Mucosa of descending colon (tissue), 3 donors: ENCODE measurements around the gene TRIM14. TPM values are rescaled to one million over a fixed set of nuclear protein-coding genes. Genes with fewer than 3 reads are reported as not detected.
"Not testable (repeated sequence)": the region's sequence is repeated elsewhere in the genome, so short reads cannot be mapped to it uniquely, and the experiment has no call there.

ENCODE experiments used
- ATAC-seq: fragments of 200-7000 bp; cut with Tn5 transposase; one replicate; pipeline ENCODE4 v1.9.1; 2020; ENCODE audit warnings: mild to moderate bottlenecking, moderate library complexity
- DNase-seq, 3 donors: peaks; one replicate each; pipeline ENCODE4 v3.0.0-alpha.2; 2020
- H3K36me3 ChIP-seq: fragments of 200-600 bp; one replicate; pipeline ENCODE4 v1.8.0; 2021; ENCODE audit warnings: low read depth, mild to moderate bottlenecking
- H3K4me1 ChIP-seq: fragments of 200-600 bp; one replicate; pipeline ENCODE4 v1.8.0; 2021; ENCODE audit warnings: low read depth, mild to moderate bottlenecking
- H3K4me3 ChIP-seq: fragments of 200-600 bp; one replicate; pipeline ENCODE4 v1.8.0; 2021; ENCODE audit warnings: mild to moderate bottlenecking
- H3K9me3 ChIP-seq: fragments of 200-600 bp; one replicate; pipeline ENCODE4 v1.8.0; 2021; ENCODE audit warnings: mild to moderate bottlenecking
- CTCF ChIP-seq: fragments of 200-600 bp; IDR thresholded peaks from one replicate; pipeline ENCODE4 v1.8.0; 2022; ENCODE audit warnings: antibody characterized with exemption, mild to moderate bottlenecking
- intact Hi-C, 2 donors: fragments of 100-400 bp; cut with DNase I in 1 of 2; cut with micrococcal nuclease in 1 of 2; formaldehyde crosslinking; loops; one replicate each; pipeline versions ENCODE4 v1.11.0 to v1.11.1; 2022; cut with DNase I, micrococcal nuclease
- total RNA-seq, 3 donors: library from RNA; stranded (reverse); fragmentation: NEBNext Ultra II Directional in 2 of 3; extraction: Animal tissue kit (Norgen Biotek cat#: 25700) in 2 of 3; gene quantifications; one replicate each; pipeline versions ENCODE4 v1.2.1 to v1.2.4, GENCODE V29; 2021 to 2023
- donor health status: DM: no; HTN: no; CAD: no; lungs with moderate emphysema.
- donor health status: DM: no; HTN: no; CAD: no.
- donor health status: DM: no; HTN: yes; CAD: no.

Gene TRIM14
- total RNA-seq, 3 donors from 2014 or later = 44.9 to 67.2 (median 55.6) TPM

GRCh38 chr9:98134702-98135557, 15.9 kb upstream of the TRIM14 start:
- no peak for TF ChIP-seq CTCF
- Histone ChIP-seq H3K9me3 (no peaks in the 10 kb centered on the region), H3K36me3 (no peaks in the 10 kb centered on the region), H3K4me1 (no peaks in the 10 kb centered on the region), H3K4me3 (no peak overlapping the region)
- intact Hi-C loops = no loop called here
- ATAC-seq = no peak
- no peak for DNase-seq

- no peaks in the 10 kb centered on the region for H3K9me3 ChIP-seq
- no peak for TF ChIP-seq CTCF
- no peaks in the 10 kb centered on the region for H3K36me3 ChIP-seq
- DNase-seq (no peak), ATAC-seq (no peak)
- no peak overlapping the region for H3K4me3 ChIP-seq
- H3K4me1 ChIP-seq = no peaks in the 10 kb centered on the region
- intact Hi-C loops = no loop called here
These were observed 14.0 kb upstream of the TRIM14 start for GRCh38 chr9:98132806-98133631.

- DNase-seq (no peak), ATAC-seq (no peak)
- no peak for TF ChIP-seq CTCF
- Histone ChIP-seq H3K4me3 (no peak overlapping the region), H3K36me3 (no peaks in the 10 kb centered on the region), H3K4me1 (no peaks in the 10 kb centered on the region), H3K9me3 (no peaks in the 10 kb centered on the region)
- intact Hi-C loops = no loop called here
These were observed 13.1 kb upstream of the TRIM14 start for GRCh38 chr9:98132158-98132557.

- Histone ChIP-seq H3K36me3 (no peaks in the 10 kb centered on the region), H3K4me1 (no peaks in the 10 kb centered on the region), H3K9me3 (no peaks in the 10 kb centered on the region), H3K4me3 (no peak overlapping the region)
- intact Hi-C loops = no loop called here
- ATAC-seq (no peak), DNase-seq (no peak)
- no peak for TF ChIP-seq CTCF
These were observed 11.7 kb upstream of the TRIM14 start for GRCh38 chr9:98130576-98131228.

- H3K4me1 ChIP-seq, DNase-seq, H3K9me3 ChIP-seq, intact Hi-C loops, H3K36me3 ChIP-seq, H3K4me3 ChIP-seq, ATAC-seq: not testable (repeated sequence)
These were observed 11.0 kb upstream of the TRIM14 start for GRCh38 chr9:98130060-98130459.
